ENCODE results near the gene FSTL5. TPM values are rescaled to one million over a fixed set of nuclear protein-coding genes. Genes with fewer than 3 reads are reported as not detected.

The FSTL5 gene
- total RNA-seq, 2 donors from 2014 or later: not detected

- no peak overlapping the region for H3K4me3 ChIP-seq
- no peaks in the 10 kb centered on the region for H3K4me1 ChIP-seq (ENCODE audit: control insufficient read depth in 1 of 2, low read depth in 2 of 2)
- ATAC-seq (ENCODE audit: insufficient number of reproducible peaks, low FRiP score, low read depth): no peak
- no peaks in the 10 kb centered on the region for H3K9me3 ChIP-seq
- TF ChIP-seq CTCF (IDR thresholded peaks at IDR 0.05): no peak
- H3K27me3 ChIP-seq (replicated peaks; ENCODE audit: insufficient read depth): no peaks in the 10 kb centered on the region
- no peak overlapping the region for H3K27ac ChIP-seq
- DNase-seq (ENCODE audit: low spot score): no peak
- no peaks in the 10 kb centered on the region for H3K36me3 ChIP-seq
Measured at GRCh38 chr4:161345741-161346140, 818.1 kb downstream of the FSTL5 start.

- no peak for ATAC-seq (ENCODE audit: insufficient number of reproducible peaks, low FRiP score, low read depth)
- H3K27me3 ChIP-seq (replicated peaks; ENCODE audit: insufficient read depth): no peaks in the 10 kb centered on the region
- no peak overlapping the region for H3K4me3 ChIP-seq
- H3K9me3 ChIP-seq: no peaks in the 10 kb centered on the region
- no peak for DNase-seq (ENCODE audit: low spot score)
- no peaks in the 10 kb centered on the region for H3K4me1 ChIP-seq (ENCODE audit: control insufficient read depth in 1 of 2, low read depth in 2 of 2)
- H3K27ac ChIP-seq: no peak overlapping the region
- H3K36me3 ChIP-seq: no peaks in the 10 kb centered on the region
- TF ChIP-seq CTCF (IDR thresholded peaks at IDR 0.05): no peak
Measured at GRCh38 chr4:161343569-161343950, 820.2 kb downstream of the FSTL5 start.

- Histone ChIP-seq H3K4me1 (ENCODE audit: control insufficient read depth in 1 of 2, low read depth in 2 of 2) (no peaks in the 10 kb centered on the region), H3K36me3 (no peaks in the 10 kb centered on the region), H3K9me3 (no peaks in the 10 kb centered on the region), H3K27ac (no peak overlapping the region), H3K4me3 (no peak overlapping the region), H3K27me3 (replicated peaks; ENCODE audit: insufficient read depth) (no peaks in the 10 kb centered on the region)
- no peak for TF ChIP-seq CTCF (IDR thresholded peaks at IDR 0.05)
- DNase-seq (ENCODE audit: low spot score) (no peak), ATAC-seq (ENCODE audit: insufficient number of reproducible peaks, low FRiP score, low read depth) (no peak)
Measured at GRCh38 chr4:161342881-161343568, 820.8 kb downstream of the FSTL5 start.

- no peak overlapping the region for H3K27ac ChIP-seq
- no peaks in the 10 kb centered on the region for H3K9me3 ChIP-seq
- DNase-seq (ENCODE audit: low spot score): no peak
- ATAC-seq (ENCODE audit: insufficient number of reproducible peaks, low FRiP score, low read depth): no peak
- H3K27me3 ChIP-seq (replicated peaks; ENCODE audit: insufficient read depth): no peaks in the 10 kb centered on the region
- no peak overlapping the region for H3K4me3 ChIP-seq
- no peaks in the 10 kb centered on the region for H3K4me1 ChIP-seq (ENCODE audit: control insufficient read depth in 1 of 2, low read depth in 2 of 2)
- no peak for TF ChIP-seq CTCF (IDR thresholded peaks at IDR 0.05)
- no peaks in the 10 kb centered on the region for H3K36me3 ChIP-seq
Measured at GRCh38 chr4:161336621-161337020, 827.2 kb downstream of the FSTL5 start.

GRCh38 chr4:161336016-161336530 lies 827.7 kb downstream of the FSTL5 start:
- ATAC-seq (ENCODE audit: insufficient number of reproducible peaks, low FRiP score, low read depth) (no peak), DNase-seq (ENCODE audit: low spot score) (no peak)
- Histone ChIP-seq H3K27ac (no peak overlapping the region), H3K36me3 (no peaks in the 10 kb centered on the region), H3K9me3 (no peaks in the 10 kb centered on the region), H3K4me1 (ENCODE audit: control insufficient read depth in 1 of 2, low read depth in 2 of 2) (no peaks in the 10 kb centered on the region), H3K27me3 (replicated peaks; ENCODE audit: insufficient read depth) (no peaks in the 10 kb centered on the region), H3K4me3 (no peak overlapping the region)
- TF ChIP-seq CTCF (IDR thresholded peaks at IDR 0.05): no peak

All from thoracic aorta (tissue), 2 donors.